OCI-LY1 (cell line): ENCODE data around the gene IGF1R.

Experiments used
- EZH2 ChIP-seq: fragments of 200-600 bp; sonication (generic), shearing (Covaris generic); IDR thresholded peaks from 2 replicates; pipeline ENCODE4 v1.8.0; 2017; ENCODE audit warnings: borderline replicate concordance, mixed run types, mild to moderate bottlenecking, antibody characterized with exemption, low read length, moderate library complexity, mixed read lengths
- TF ChIP-seq, protein P1 (sequence below): fragments of 200-600 bp; sonication (generic), shearing (Covaris generic); IDR thresholded peaks from 2 replicates; pipeline ENCODE4 v1.5.1; 2017; ENCODE audit warnings: mild to moderate bottlenecking, antibody characterized with exemption, low read length, moderate library complexity, mixed read lengths

GRCh38 chr15:98677345-98678059 lies 29.2 kb downstream of the IGF1R start:
- TF ChIP-seq, protein P1, sequence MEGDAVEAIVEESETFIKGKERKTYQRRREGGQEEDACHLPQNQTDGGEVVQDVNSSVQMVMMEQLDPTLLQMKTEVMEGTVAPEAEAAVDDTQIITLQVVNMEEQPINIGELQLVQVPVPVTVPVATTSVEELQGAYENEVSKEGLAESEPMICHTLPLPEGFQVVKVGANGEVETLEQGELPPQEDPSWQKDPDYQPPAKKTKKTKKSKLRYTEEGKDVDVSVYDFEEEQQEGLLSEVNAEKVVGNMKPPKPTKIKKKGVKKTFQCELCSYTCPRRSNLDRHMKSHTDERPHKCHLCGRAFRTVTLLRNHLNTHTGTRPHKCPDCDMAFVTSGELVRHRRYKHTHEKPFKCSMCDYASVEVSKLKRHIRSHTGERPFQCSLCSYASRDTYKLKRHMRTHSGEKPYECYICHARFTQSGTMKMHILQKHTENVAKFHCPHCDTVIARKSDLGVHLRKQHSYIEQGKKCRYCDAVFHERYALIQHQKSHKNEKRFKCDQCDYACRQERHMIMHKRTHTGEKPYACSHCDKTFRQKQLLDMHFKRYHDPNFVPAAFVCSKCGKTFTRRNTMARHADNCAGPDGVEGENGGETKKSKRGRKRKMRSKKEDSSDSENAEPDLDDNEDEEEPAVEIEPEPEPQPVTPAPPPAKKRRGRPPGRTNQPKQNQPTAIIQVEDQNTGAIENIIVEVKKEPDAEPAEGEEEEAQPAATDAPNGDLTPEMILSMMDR, result no peak
- TF ChIP-seq EZH2, result no peak
